Hepatocyte (in vitro differentiated cells): ENCODE results near the gene TMEM30A.
A peak's percentile ranks its signal among the peaks of the same experiment; 100 is the strongest.

Experiments
- EZH2 ChIP-seq: fragments of 200-600 bp; sonication (generic); IDR thresholded peaks from 2 replicates; pipeline ENCODE4 v1.6.1; 2016; ENCODE audit warnings: antibody characterized with exemption, mild to moderate bottlenecking, borderline replicate concordance
- EZH2phosphoT487 ChIP-seq: fragments of 200-600 bp; sonication (generic); IDR thresholded peaks from one replicate; pipeline ENCODE4 v1.6.1; 2018; ENCODE audit warnings: antibody characterized with exemption, mild to moderate bottlenecking, low read depth, moderate library complexity; ENCODE audit not compliant: unreplicated experiment, severe bottlenecking
- TF ChIP-seq, protein P1 (sequence below): fragments of 200-600 bp; sonication (generic); IDR thresholded peaks from 2 replicates; pipeline ENCODE4 v1.5.1; 2016; ENCODE audit warnings: antibody characterized with exemption, mild to moderate bottlenecking; ENCODE audit not compliant: poor library complexity

DNA sequence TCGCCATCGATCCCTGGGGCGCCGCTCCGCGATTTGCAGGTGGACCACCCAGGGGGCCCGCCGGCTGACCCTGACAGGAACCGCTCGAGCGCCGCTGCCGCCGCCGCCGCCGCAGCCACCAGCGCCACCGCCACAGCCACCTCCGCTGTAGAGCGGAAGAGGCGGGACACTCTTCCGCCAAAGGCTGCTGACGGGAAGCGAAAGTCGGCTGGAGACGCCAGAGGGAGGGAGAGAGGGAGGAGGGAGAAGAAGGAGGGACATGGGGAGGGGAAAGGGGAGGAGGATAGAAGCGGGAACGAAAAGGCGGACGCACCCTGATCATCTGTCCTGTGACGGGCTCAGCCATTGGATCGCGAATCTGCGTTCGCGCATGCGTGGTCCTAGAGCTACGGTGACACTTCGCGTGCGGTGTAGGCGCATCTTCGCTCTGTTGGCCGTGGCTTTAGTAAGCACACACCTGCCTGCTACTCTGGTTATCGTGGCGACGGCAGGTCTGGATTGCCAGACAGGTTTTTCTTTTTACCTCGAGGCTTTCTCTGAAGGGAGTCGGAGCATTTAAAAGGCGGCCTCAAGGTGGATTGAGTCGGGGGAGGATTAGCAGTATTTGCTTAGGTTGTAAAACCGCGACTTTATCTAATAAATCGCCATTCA lies at the start of gene TMEM30A:
- TF ChIP-seq, protein P1, sequence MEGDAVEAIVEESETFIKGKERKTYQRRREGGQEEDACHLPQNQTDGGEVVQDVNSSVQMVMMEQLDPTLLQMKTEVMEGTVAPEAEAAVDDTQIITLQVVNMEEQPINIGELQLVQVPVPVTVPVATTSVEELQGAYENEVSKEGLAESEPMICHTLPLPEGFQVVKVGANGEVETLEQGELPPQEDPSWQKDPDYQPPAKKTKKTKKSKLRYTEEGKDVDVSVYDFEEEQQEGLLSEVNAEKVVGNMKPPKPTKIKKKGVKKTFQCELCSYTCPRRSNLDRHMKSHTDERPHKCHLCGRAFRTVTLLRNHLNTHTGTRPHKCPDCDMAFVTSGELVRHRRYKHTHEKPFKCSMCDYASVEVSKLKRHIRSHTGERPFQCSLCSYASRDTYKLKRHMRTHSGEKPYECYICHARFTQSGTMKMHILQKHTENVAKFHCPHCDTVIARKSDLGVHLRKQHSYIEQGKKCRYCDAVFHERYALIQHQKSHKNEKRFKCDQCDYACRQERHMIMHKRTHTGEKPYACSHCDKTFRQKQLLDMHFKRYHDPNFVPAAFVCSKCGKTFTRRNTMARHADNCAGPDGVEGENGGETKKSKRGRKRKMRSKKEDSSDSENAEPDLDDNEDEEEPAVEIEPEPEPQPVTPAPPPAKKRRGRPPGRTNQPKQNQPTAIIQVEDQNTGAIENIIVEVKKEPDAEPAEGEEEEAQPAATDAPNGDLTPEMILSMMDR: no peak
- no peak for TF ChIP-seq EZH2
- TF ChIP-seq EZH2phosphoT487: peak; percentile 75
